AG04449 (cell line): Measurements from ENCODE around the gene TLCD3B.
A peak's percentile ranks its signal among the peaks of the same experiment; 100 is the strongest.

Experiments used
- CTCF ChIA-PET: fragments of 350-600 bp; formaldehyde crosslinking; extraction: SDS; loops from one replicate; lab custom pipeline; 2021; ENCODE audit warnings: antibody characterized with exemption; lab: Yijun Ruan, JAX
- POLR2A ChIA-PET: fragments of 400-600, 350-600 bp; formaldehyde crosslinking; extraction: SDS; loops from one replicate; lab custom pipeline; 2020; ENCODE audit warnings: antibody characterized with exemption, inconsistent platforms; lab: Yijun Ruan, JAX
- DNase-seq: peaks from one replicate; pipeline ENCODE4 v3.0.0-alpha.2; 2010; ENCODE audit warnings: low read depth, low spot score
- H3K4me3 ChIP-seq: 2 replicates; pipeline ENCODE4 v1.5.1; 2011; ENCODE audit warnings: low read depth, mild to moderate bottlenecking, control low read depth, low read length
- TF ChIP-seq, protein P1 (sequence below): IDR thresholded peaks from one replicate; pipeline ENCODE4 v1.5.1; 2011; ENCODE audit warnings: mild to moderate bottlenecking, moderate library complexity, low read length, control low read depth, inconsistent platforms; ENCODE audit not compliant: insufficient read depth; ENCODE audit errors: missing control alignments

TLCD3B gene

GRCh38 chr16:29995324-29995910, 35.7 kb downstream of the TLCD3B start, which contains the start of gene HIRIP3:
Gene HIRIP3 (minus strand): TSS chr16:29995617. CDS start chr16:29995605, 12 bp downstream.
- DNase-seq = no peak
- CTCF ChIA-PET = interaction anchor here (1.0 to 3.3 kb wide), 5 partner anchors 10 to 97 kb away, joined by 3 to 23 read pairs (median 4); partner anchors contain the start of genes TAOK2 and TLCD3B
- TF ChIP-seq, protein P1, sequence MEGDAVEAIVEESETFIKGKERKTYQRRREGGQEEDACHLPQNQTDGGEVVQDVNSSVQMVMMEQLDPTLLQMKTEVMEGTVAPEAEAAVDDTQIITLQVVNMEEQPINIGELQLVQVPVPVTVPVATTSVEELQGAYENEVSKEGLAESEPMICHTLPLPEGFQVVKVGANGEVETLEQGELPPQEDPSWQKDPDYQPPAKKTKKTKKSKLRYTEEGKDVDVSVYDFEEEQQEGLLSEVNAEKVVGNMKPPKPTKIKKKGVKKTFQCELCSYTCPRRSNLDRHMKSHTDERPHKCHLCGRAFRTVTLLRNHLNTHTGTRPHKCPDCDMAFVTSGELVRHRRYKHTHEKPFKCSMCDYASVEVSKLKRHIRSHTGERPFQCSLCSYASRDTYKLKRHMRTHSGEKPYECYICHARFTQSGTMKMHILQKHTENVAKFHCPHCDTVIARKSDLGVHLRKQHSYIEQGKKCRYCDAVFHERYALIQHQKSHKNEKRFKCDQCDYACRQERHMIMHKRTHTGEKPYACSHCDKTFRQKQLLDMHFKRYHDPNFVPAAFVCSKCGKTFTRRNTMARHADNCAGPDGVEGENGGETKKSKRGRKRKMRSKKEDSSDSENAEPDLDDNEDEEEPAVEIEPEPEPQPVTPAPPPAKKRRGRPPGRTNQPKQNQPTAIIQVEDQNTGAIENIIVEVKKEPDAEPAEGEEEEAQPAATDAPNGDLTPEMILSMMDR = no peak
- POLR2A ChIA-PET = interaction anchor here (1.4 to 2.9 kb wide), 2 partner anchors 10 to 22 kb away, joined by 4 to 18 read pairs; partner anchors contain the start of gene TAOK2
- peak within 1 kb of the TSS; percentile 93 for H3K4me3 ChIP-seq

DNA sequence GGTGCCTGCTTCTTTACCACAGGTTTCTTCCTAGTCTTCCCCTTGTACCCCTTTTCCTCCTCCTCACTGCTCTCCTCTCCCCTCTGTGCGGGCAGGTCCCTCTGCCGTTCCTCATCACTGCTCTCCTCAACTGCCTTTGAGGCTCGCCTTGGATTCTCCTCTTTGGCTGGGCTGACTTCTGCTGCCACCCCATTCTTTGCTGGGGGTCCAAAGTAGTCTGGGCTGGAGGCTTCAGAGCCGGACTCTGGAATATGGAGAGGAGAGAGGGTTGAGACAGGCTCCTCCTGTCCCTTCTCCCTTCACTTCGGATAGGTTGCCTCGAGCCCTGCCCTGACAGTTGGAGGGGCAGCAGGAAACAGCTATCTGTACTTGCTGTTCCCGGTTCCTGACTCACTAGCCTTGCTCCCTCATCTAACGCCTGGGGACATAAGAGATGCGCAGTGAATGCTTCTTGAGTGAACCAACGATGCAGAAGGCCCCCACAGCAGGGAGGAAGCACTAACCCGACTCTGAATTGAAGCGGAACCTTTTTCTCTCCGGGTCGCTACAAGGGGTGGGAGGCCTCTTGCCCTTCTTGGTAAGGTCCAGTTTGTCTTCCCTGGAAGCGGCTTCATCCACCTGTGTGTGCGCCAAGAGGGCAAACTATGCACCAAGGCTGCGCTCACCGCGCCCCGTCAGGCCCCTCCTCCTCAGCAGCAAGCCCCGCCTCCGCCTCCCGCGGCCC, 36.3 kb downstream of the TLCD3B start:
- TF ChIP-seq, protein P1 = no peak
- CTCF ChIA-PET = interaction anchor here (1.0 to 3.3 kb wide), 3 partner anchors 11 to 37 kb away, joined by 3 to 23 read pairs (median 4); partner anchors contain the start of gene TLCD3B
- POLR2A ChIA-PET = interaction anchor here (1.1 to 2.9 kb wide), 3 partner anchors 9 to 21 kb away, joined by 3 to 18 read pairs (median 4); partner anchors contain the start of gene TAOK2
- DNase-seq = no peak
- H3K4me3 ChIP-seq = peak overlapping the region; percentile 93

DNA sequence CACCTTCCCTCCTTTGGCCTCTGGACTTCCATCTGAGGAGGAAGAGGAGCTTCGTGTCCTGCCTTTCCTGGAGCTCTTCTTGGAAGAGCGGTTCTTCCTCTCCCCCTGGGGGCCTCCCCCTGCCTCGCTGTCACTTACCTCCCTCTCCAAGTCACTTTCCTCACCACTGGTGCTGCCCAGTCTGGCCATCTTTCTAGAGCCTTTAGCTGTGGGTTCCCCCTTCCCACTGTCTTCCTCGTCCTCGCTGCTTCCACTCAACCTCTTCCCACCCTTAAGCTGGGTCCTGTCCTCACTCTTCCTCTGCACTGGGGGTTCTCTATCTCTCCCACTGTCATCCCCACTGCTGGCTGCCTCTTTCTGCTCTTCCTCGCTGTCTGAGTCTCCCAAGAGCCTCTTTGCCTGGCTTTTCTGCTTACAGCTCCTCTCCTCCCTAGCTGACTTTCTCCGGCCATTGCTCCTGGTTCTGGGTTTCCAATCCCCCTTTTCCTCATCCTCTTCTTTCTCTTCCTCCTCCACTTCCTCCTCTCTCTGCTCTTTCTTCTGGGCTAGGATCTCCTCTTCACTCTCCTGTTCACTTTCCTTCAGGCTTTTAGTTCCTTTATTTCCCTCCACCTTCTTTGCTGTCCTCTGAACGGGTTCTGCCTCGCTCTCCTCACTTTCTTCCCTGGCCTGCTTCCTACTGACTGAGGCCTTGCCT, 37.0 kb downstream of the TLCD3B start:
- TF ChIP-seq, protein P1 = no peak
- peak overlapping the region; percentile 93 for H3K4me3 ChIP-seq
- ChIA-PET CTCF (interaction anchor here (0.6 to 1.7 kb wide), 2 partner anchors 31 to 182 kb away, joined by 3 to 5 read pairs; partner anchors contain the start of gene PRRT2), POLR2A (interaction anchor here (1.0 to 2.9 kb wide), 4 partner anchors 8 to 20 kb away, joined by 3 to 18 read pairs (median 4); partner anchors contain the start of gene TAOK2)
- no peak for DNase-seq

DNA sequence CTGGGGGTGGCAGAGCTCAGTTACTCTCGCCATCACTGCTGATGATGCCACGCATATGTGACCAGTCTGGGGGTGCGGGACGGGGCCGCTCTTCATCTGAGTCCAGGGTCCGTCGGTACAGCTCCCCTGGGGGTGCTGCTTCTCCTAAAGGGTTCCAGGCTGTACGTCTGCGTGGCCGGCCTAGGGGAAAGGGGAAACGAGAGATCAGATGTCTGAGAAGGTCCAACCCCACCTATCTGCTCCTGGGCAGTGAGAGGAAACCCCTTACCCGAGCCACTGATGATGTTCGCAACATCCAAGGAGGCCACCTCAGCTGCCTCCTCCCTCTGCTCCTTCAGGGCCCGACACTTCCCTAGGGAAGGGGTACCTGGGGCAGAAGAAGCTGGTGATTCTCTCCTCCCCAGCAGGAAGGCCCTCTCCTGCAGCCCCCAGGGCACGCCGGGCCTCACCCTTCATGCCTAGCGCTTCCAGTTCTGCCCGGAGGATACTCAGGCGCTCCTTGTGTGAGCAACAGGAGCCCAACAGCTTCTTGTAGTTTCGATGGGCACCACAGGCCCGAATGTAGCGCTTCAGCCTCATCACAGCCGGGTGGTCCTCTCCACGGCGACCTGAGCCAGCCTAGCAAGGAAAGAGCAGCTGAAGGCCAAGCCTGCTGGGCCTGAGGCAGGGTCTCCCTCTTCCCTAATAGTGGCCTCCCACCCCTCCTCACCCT, 37.7 kb downstream of the TLCD3B start:
- TF ChIP-seq, protein P1 = no peak
- DNase-seq = no peak
- H3K4me3 ChIP-seq = no peak overlapping the region
- ChIA-PET POLR2A (interaction anchor here (1.0 to 2.9 kb wide), 3 partner anchors 8 to 20 kb away, joined by 3 to 18 read pairs (median 3); partner anchors contain the start of gene TAOK2), CTCF (interaction anchor here (0.6 to 1.7 kb wide), 3 partner anchors 31 to 181 kb away, joined by 3 to 5 read pairs (median 3); partner anchors contain the start of genes PRRT2 and TLCD3B)

DNA sequence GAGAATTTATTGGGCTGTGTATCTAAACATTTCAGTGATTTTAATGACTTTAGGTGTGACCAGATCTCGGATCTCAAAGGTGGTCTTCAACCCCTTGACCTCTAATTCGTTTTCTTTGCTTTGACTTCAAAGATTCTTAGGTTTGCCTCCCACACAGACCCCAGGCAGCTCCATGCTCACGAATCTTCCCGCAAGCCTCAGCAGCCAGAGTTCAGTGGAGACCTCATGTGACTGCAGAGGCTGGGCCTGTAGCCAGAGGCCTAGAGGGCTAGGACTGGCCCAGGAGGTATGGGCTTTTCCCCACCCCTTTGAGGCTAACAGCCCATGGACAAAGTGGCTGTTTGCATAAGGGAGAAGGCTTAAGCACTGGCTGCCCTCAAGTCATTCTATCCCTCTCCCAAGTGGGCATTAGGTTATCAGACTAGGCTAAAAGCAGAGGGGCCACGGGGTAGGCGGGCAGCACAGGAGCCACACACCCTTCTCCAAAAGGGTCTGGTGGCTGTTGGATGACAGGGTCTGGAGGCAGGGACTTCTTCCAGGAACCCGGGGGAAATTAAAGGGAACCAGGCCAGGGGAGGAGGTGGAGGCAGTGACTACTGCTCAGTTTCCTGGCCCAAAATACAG, 38.6 kb downstream of the TLCD3B start:
- ChIA-PET CTCF (interaction anchor here (1.2 to 1.7 kb wide), 2 partner anchors 30 to 39 kb away, joined by 3 to 5 read pairs; partner anchors contain the start of gene TLCD3B), POLR2A (no interaction called here)
- no peak for DNase-seq
- H3K4me3 ChIP-seq = no peak overlapping the region
- TF ChIP-seq, protein P1 = no peak
